C4-2B (cell line): ENCODE data around the gene PTPRN2.

Experiments
- H3K27ac ChIP-seq: fragments of 450-650 bp; 2 replicates; pipeline ENCODE4 v1.5.1; 2017
- ZFX ChIP-seq: fragments of 450-650 bp; IDR thresholded peaks from 2 replicates; pipeline ENCODE4 v1.6.1; 2017
- TF ChIP-seq, protein P1 (sequence below): fragments of 450-650 bp; conservative IDR thresholded peaks from 2 replicates; pipeline ENCODE4 v1.5.1; 2017; ENCODE audit warnings: mild to moderate bottlenecking

PTPRN2 gene

DNA sequence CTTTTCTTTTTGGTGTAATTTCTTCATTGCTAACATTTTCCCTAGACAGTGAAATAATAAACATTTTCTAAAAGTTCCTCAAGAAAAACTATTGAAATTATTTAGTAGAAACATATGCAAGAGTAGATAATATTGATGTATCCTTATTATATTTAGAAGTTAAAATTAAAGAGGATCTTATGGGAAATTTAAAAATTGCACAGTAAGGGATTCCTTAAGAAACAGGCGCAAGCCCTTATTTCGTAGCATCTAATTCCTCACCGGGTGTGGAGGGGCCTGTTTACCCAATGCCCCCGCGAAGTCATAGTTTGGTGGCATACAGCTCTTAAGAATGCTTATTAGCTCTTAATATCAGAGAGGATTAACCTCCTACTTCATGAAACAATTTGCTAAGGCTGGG is 783.7 kb downstream of the PTPRN2 start:
- H3K27ac ChIP-seq: no peak overlapping the region

DNA sequence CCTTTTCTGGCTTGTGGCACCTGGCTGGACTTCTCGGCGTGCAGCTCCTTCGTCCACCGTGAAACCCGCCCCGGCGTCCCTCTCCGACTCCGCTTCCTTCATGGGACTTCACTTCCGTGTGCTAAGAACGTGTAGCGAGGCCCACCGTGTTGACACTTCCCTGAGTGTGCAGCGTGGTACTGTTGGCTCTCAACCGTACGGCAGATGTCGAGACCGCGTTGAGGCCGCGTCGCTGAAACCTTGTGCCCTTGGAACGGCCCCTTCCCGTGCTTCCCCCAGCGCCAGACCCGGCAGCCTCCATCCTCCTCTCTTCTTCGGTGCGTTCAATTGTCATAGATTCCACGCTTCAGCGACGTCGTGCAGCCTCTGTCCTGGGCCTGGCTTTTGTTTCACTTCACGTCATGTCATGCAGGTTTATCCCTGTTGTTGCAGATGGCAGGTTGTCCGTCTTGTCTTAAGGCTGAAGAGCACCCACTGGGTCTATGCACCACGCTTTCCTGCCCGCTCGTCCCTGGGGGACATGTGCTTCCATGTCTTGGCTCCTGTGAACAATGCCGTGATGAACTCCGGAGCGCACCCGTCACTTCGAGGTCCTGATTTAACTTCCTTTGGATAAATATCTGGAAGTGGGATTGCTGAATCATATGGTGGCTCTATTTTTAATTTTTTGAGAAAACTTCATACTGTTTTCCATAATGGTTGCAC is 785.5 kb downstream of the PTPRN2 start:
- no peak overlapping the region for H3K27ac ChIP-seq
- no peak for TF ChIP-seq ZFX
- TF ChIP-seq, protein P1, sequence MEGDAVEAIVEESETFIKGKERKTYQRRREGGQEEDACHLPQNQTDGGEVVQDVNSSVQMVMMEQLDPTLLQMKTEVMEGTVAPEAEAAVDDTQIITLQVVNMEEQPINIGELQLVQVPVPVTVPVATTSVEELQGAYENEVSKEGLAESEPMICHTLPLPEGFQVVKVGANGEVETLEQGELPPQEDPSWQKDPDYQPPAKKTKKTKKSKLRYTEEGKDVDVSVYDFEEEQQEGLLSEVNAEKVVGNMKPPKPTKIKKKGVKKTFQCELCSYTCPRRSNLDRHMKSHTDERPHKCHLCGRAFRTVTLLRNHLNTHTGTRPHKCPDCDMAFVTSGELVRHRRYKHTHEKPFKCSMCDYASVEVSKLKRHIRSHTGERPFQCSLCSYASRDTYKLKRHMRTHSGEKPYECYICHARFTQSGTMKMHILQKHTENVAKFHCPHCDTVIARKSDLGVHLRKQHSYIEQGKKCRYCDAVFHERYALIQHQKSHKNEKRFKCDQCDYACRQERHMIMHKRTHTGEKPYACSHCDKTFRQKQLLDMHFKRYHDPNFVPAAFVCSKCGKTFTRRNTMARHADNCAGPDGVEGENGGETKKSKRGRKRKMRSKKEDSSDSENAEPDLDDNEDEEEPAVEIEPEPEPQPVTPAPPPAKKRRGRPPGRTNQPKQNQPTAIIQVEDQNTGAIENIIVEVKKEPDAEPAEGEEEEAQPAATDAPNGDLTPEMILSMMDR: no peak

More for the DNA sequence above, 783.7 kb downstream of the PTPRN2 start:
- TF ChIP-seq ZFX: no peak
- TF ChIP-seq, protein P1: no peak

- TF ChIP-seq, protein P1: no peak
- no peak for TF ChIP-seq ZFX
- H3K27ac ChIP-seq: no peak overlapping the region
Observed at GRCh38 chr7:157801113-157801512, 786.5 kb downstream of the PTPRN2 start.

- no peak overlapping the region for H3K27ac ChIP-seq
- TF ChIP-seq ZFX: no peak
- TF ChIP-seq, protein P1: no peak
Observed at GRCh38 chr7:157800281-157800680, 787.3 kb downstream of the PTPRN2 start.

DNA sequence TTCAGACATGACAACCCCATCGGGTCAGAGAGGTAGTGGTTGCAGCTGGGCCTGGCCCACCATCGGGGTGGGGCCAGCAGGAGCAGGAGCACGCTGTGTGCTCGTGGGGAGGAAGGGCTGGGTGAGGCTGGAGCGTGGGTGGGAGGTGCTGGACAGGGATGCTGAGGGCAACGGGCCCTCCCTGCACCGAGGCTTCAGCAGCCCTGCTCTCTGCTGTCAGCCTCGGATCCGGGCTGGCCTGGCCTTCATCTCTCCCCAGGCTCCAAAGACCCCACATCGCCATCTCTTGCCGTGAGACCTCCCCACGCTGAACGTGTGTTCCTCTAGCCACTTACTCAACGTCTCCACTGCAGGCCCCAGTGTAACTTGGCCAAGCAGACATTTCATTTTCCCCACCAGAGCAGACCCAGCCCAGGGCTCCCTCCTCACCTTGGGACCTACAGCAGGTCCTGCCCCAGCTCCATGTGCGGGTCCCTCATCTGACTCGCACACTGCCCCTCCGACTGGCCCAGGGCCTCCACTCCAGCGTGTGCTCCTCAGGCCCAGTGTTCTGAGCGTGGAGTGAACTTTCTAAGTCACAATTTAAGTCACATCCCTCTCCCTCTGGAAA is 788.4 kb downstream of the PTPRN2 start:
- no peak overlapping the region for H3K27ac ChIP-seq
- TF ChIP-seq, protein P1: no peak
- TF ChIP-seq ZFX: no peak

- H3K27ac ChIP-seq: no peak overlapping the region
- TF ChIP-seq, protein P1: no peak
- no peak for TF ChIP-seq ZFX
Observed at GRCh38 chr7:157797361-157797760, 790.3 kb downstream of the PTPRN2 start.

GRCh38 chr7:157796846-157797245 is 790.8 kb downstream of the PTPRN2 start:
- TF ChIP-seq ZFX: no peak
- TF ChIP-seq, protein P1: no peak
- no peak overlapping the region for H3K27ac ChIP-seq
